Body of pancreas (tissue), 4 donors: ENCODE results near the gene TRPM3.

Experiments used
- POLR2A ChIP-seq, 3 donors: fragments of 450-650 bp; IDR thresholded peaks; one replicate each; pipeline ENCODE4 v1.6.1; 2016; ENCODE audit warnings: antibody characterized with exemption in 3 of 3, mild to moderate bottlenecking in 2 of 3
- TF ChIP-seq, protein P1 (sequence below), 7 experiments: fragments of 450-650 bp in 4 of 7; fragments of 200-600 bp in 3 of 7; sonication (generic) in 3 of 7; IDR thresholded peaks; one replicate each; pipeline ENCODE4 v1.5.1; 2016 to 2019; ENCODE audit warnings: antibody characterized with exemption in 7 of 7

GRCh38 chr9:70634696-70635095 is 486.7 kb downstream of the TRPM3 start:
- TF ChIP-seq, protein P1, sequence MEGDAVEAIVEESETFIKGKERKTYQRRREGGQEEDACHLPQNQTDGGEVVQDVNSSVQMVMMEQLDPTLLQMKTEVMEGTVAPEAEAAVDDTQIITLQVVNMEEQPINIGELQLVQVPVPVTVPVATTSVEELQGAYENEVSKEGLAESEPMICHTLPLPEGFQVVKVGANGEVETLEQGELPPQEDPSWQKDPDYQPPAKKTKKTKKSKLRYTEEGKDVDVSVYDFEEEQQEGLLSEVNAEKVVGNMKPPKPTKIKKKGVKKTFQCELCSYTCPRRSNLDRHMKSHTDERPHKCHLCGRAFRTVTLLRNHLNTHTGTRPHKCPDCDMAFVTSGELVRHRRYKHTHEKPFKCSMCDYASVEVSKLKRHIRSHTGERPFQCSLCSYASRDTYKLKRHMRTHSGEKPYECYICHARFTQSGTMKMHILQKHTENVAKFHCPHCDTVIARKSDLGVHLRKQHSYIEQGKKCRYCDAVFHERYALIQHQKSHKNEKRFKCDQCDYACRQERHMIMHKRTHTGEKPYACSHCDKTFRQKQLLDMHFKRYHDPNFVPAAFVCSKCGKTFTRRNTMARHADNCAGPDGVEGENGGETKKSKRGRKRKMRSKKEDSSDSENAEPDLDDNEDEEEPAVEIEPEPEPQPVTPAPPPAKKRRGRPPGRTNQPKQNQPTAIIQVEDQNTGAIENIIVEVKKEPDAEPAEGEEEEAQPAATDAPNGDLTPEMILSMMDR (IDR thresholded peaks at IDR 0.05): no peak
- no peak for TF ChIP-seq POLR2A (IDR thresholded peaks at IDR 0.05)
